ENCODE results near the gene OR5C1. TPM values are rescaled to one million over a fixed set of nuclear protein-coding genes. Genes with fewer than 3 reads are reported as not detected.

Gene OR5C1
- total RNA-seq, 1 experiment from 2014 or later, result not detected

GRCh38 chr9:122777052-122777451, 11.7 kb upstream of the OR5C1 start:
- DNase-seq (ENCODE audit: low read depth, low spot score) (no peak), ATAC-seq (no peak)
- in situ Hi-C loops (cut with HindIII; ENCODE audit: low pct_unique_long_range_greater_than_20kb, low sequenced_read_pairs), result no loop called here
- TF ChIP-seq SIN3A (IDR thresholded peaks at IDR 0.05; ENCODE audit: borderline replicate concordance, insufficient read depth, low read depth, low read length) (no peak), TCF7L2 (IDR thresholded peaks at IDR 0.05; ENCODE audit: low read depth, low read length) (no peak), POLR2AphosphoS5 (IDR thresholded peaks at IDR 0.05; ENCODE audit: low read depth, low read length) (no peak)
- TF ChIP-seq, protein P1, sequence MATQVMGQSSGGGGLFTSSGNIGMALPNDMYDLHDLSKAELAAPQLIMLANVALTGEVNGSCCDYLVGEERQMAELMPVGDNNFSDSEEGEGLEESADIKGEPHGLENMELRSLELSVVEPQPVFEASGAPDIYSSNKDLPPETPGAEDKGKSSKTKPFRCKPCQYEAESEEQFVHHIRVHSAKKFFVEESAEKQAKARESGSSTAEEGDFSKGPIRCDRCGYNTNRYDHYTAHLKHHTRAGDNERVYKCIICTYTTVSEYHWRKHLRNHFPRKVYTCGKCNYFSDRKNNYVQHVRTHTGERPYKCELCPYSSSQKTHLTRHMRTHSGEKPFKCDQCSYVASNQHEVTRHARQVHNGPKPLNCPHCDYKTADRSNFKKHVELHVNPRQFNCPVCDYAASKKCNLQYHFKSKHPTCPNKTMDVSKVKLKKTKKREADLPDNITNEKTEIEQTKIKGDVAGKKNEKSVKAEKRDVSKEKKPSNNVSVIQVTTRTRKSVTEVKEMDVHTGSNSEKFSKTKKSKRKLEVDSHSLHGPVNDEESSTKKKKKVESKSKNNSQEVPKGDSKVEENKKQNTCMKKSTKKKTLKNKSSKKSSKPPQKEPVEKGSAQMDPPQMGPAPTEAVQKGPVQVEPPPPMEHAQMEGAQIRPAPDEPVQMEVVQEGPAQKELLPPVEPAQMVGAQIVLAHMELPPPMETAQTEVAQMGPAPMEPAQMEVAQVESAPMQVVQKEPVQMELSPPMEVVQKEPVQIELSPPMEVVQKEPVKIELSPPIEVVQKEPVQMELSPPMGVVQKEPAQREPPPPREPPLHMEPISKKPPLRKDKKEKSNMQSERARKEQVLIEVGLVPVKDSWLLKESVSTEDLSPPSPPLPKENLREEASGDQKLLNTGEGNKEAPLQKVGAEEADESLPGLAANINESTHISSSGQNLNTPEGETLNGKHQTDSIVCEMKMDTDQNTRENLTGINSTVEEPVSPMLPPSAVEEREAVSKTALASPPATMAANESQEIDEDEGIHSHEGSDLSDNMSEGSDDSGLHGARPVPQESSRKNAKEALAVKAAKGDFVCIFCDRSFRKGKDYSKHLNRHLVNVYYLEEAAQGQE (IDR thresholded peaks at IDR 0.05; ENCODE audit: insufficient read depth in 1 of 2, low read depth in 2 of 2, low read length in 1 of 2), result no peak
- TF ChIP-seq, protein P2, sequence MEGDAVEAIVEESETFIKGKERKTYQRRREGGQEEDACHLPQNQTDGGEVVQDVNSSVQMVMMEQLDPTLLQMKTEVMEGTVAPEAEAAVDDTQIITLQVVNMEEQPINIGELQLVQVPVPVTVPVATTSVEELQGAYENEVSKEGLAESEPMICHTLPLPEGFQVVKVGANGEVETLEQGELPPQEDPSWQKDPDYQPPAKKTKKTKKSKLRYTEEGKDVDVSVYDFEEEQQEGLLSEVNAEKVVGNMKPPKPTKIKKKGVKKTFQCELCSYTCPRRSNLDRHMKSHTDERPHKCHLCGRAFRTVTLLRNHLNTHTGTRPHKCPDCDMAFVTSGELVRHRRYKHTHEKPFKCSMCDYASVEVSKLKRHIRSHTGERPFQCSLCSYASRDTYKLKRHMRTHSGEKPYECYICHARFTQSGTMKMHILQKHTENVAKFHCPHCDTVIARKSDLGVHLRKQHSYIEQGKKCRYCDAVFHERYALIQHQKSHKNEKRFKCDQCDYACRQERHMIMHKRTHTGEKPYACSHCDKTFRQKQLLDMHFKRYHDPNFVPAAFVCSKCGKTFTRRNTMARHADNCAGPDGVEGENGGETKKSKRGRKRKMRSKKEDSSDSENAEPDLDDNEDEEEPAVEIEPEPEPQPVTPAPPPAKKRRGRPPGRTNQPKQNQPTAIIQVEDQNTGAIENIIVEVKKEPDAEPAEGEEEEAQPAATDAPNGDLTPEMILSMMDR (IDR thresholded peaks at IDR 0.05), result no peak
- no peaks in the 10 kb centered on the region for H3K36me3 ChIP-seq (ENCODE audit: control insufficient read depth, insufficient read depth, low read length)
- H3K27me3 ChIP-seq (ENCODE audit: control insufficient read depth, insufficient read depth, low read length), result no peaks in the 10 kb centered on the region
- no TSS peak for BruUV-seq (replicated peaks)
- no peaks in the 10 kb centered on the region for H3K9me3 ChIP-seq (ENCODE audit: control insufficient read depth, insufficient read depth, low read depth, low read length)
- ChIA-PET POLR2A (no interaction called here), CTCF (no interaction called here)
- H3K4me1 ChIP-seq (ENCODE audit: control insufficient read depth, insufficient read depth, low read length), result no peaks in the 10 kb centered on the region
- no peak overlapping the region for H3K27ac ChIP-seq (ENCODE audit: low read length)
- intact Hi-C loops (cut with micrococcal nuclease; ENCODE audit: unreplicated experiment), result no loop called here
- H3K4me3 ChIP-seq (ENCODE audit: low read depth in 2 of 2, low read length in 2 of 2), result no peak overlapping the region

- H3K9me3 ChIP-seq (ENCODE audit: control insufficient read depth, insufficient read depth, low read depth, low read length), result no peaks in the 10 kb centered on the region
- intact Hi-C loops (cut with micrococcal nuclease; ENCODE audit: unreplicated experiment) (no loop called here), in situ Hi-C loops (cut with HindIII; ENCODE audit: low pct_unique_long_range_greater_than_20kb, low sequenced_read_pairs) (no loop called here)
- ChIA-PET POLR2A (no interaction called here), CTCF (no interaction called here)
- H3K4me1 ChIP-seq (ENCODE audit: control insufficient read depth, insufficient read depth, low read length), result no peaks in the 10 kb centered on the region
- BruUV-seq (replicated peaks), result no TSS peak
- no peak for DNase-seq (ENCODE audit: low read depth, low spot score)
- H3K27me3 ChIP-seq (ENCODE audit: control insufficient read depth, insufficient read depth, low read length), result no peaks in the 10 kb centered on the region
- H3K27ac ChIP-seq (ENCODE audit: low read length), result no peak overlapping the region
- H3K36me3 ChIP-seq (ENCODE audit: control insufficient read depth, insufficient read depth, low read length), result no peaks in the 10 kb centered on the region
- H3K4me3 ChIP-seq (ENCODE audit: low read depth in 2 of 2, low read length in 2 of 2), result no peak overlapping the region
- TF ChIP-seq, protein P2 (IDR thresholded peaks at IDR 0.05), result no peak
- TF ChIP-seq TCF7L2 (IDR thresholded peaks at IDR 0.05; ENCODE audit: low read depth, low read length), result no peak
- TF ChIP-seq, protein P1 (IDR thresholded peaks at IDR 0.05; ENCODE audit: insufficient read depth in 1 of 2, low read depth in 2 of 2, low read length in 1 of 2), result no peak
- no peak for TF ChIP-seq POLR2AphosphoS5 (IDR thresholded peaks at IDR 0.05; ENCODE audit: low read depth, low read length)
- TF ChIP-seq SIN3A (IDR thresholded peaks at IDR 0.05; ENCODE audit: borderline replicate concordance, insufficient read depth, low read depth, low read length), result no peak
- ATAC-seq, result no peak
Measured at GRCh38 chr9:122777935-122778627, 10.7 kb upstream of the OR5C1 start.
